GM12878 (cell line): ENCODE measurements around the gene STXBP4. TPM values are rescaled to one million over a fixed set of nuclear protein-coding genes. Genes with fewer than 3 reads are reported as not detected.

Source experiments
- E4F1 ChIP-seq: fragments of 450-650 bp; IDR thresholded peaks from 2 replicates; pipeline ENCODE4 v1.6.1; 2018; ENCODE audit warnings: borderline replicate concordance, mild to moderate bottlenecking; ENCODE audit not compliant: partially characterized antibody
- GATAD2B ChIP-seq: fragments of 450-650 bp; conservative IDR thresholded peaks from 2 replicates; pipeline ENCODE4 v1.6.1; 2017; ENCODE audit warnings: low read depth, mild to moderate bottlenecking, moderate library complexity
- HDGF ChIP-seq: fragments of 450-650 bp; IDR thresholded peaks from 2 replicates; pipeline ENCODE4 v1.6.1; 2016; ENCODE audit warnings: antibody characterized with exemption
- JUND ChIP-seq: IDR thresholded peaks from 2 replicates; pipeline ENCODE4 v1.6.1; 2012; ENCODE audit warnings: low read depth, mild to moderate bottlenecking, low read length, improper control_type of control experiment, moderate library complexity
- MXI1 ChIP-seq: fragments of 150-350 bp; IDR thresholded peaks from 2 replicates; pipeline ENCODE4 v1.6.1; 2011; ENCODE audit warnings: low read depth, mild to moderate bottlenecking, inconsistent platforms, low read length, improper control_type of control experiment
- MYC ChIP-seq: IDR thresholded peaks from 2 replicates; pipeline ENCODE4 v1.6.1; 2011; ENCODE audit warnings: mild to moderate bottlenecking, low read length, moderate library complexity, inconsistent platforms; ENCODE audit not compliant: insufficient read depth, insufficient replicate concordance, insufficient read length, severe bottlenecking
- RELB ChIP-seq: fragments of 450-650 bp; IDR thresholded peaks from 2 replicates; pipeline ENCODE4 v1.6.1; 2017; ENCODE audit warnings: low read depth, mild to moderate bottlenecking, moderate library complexity
- RFX5 ChIP-seq: IDR thresholded peaks from 2 replicates; pipeline ENCODE4 v1.6.1; 2011; ENCODE audit warnings: low read depth, low read length, improper control_type of control experiment
- SREBF2 ChIP-seq: IDR thresholded peaks from 2 replicates; pipeline ENCODE4 v1.6.1; 2012; ENCODE audit warnings: mild to moderate bottlenecking, low read length
- ZBTB11 ChIP-seq: fragments of 450-650 bp; formaldehyde crosslinking; IDR thresholded peaks from 2 replicates; pipeline ENCODE4 v1.5.0; 2022; ENCODE audit warnings: mild to moderate bottlenecking, missing genetic modification characterization
- polyA plus RNA-seq, 11 experiments: library from polyadenylated mRNA; depleted of rRNA in 4 of 11; unstranded in 6 of 11; stranded (reverse) in 5 of 11; fragments of >200 nt; fragmentation: Nextera tagmentation in 4 of 11; fragmentation: Illumina TruSeq in 1 of 11; extraction: Ambion mirVana in 4 of 11; extraction: Trizol in 1 of 11; gene quantifications; 1 replicate in 1 of 11; 2 replicates in 10 of 11; pipeline versions ENCODE4 v1.2.1 to v1.2.3, GENCODE V29; 2011 to 2016; ENCODE audit warnings: inconsistent platforms in 2 of 11, missing spikeins in 2 of 11, low read depth in 1 of 11
- total RNA-seq, 4 experiments: library from RNA; depleted of rRNA in 3 of 4; stranded (reverse); fragments of >200 nt in 3 of 4; fragmentation: Illumina TruSeq in 1 of 4; extraction: Trizol in 1 of 4; gene quantifications; 2 replicates each; pipeline versions ENCODE4 v1.2.1 to v1.2.3, GENCODE V29; 2013 to 2021

The STXBP4 gene
- total and polyA plus RNA-seq, 10 of the 15 experiments (the other 5 are each of a cell fraction or from before 2014, with no cell fraction given) = 4.3 to 11.0 (median 6.7) TPM

- TF ChIP-seq RELB (0 out of 2 replicates have a peak, but pooled peaks have one; percentile 51), MXI1 (peak; percentile 94; the same call in 1 of the 2 replicates), RFX5 (no peak), MYC (peak; percentile 15), SREBF2 (no peak), JUND (no peak), HDGF (peak; percentile 61; the same call in 1 of the 2 replicates), ZBTB11 (CRISPR knock-in tag) (no peak), GATAD2B (peak; percentile 52; the same call in 1 of the 2 replicates), E4F1 (peak; percentile 25)
Observed at GRCh38 chr17:54968262-54968987, at the start of gene STXBP4, which contains the start of gene COX11 (continued).
